Measurements from ENCODE around the gene PARD6A.

The PARD6A gene

GRCh38 chr16:67647681-67648080, 13.1 kb upstream of the PARD6A start:
- Histone ChIP-seq H3K27ac (ENCODE audit: low read depth, low read length) (no peak overlapping the region), H3K4me3 (ENCODE audit: low read depth, low read length) (no peak overlapping the region), H3K9ac (ENCODE audit: low read length) (no peak overlapping the region), H3K27me3 (ENCODE audit: control insufficient read depth, insufficient read depth, low read length) (peaks cover 65% of the 10 kb centered on the region), H3K9me3 (ENCODE audit: control insufficient read depth, insufficient read depth, low read depth, low read length) (no peaks in the 10 kb centered on the region), H3K36me3 (ENCODE audit: control insufficient read depth, insufficient read depth, low read length) (peaks cover 5% of the 10 kb centered on the region; the same call in 1 of the 2 replicates), H3K4me1 (ENCODE audit: control insufficient read depth, insufficient read depth, low read length) (peaks cover 14% of the 10 kb centered on the region)

- Histone ChIP-seq H3K9ac (ENCODE audit: low read length) (no peak overlapping the region), H3K4me1 (ENCODE audit: control insufficient read depth, insufficient read depth, low read length) (peaks cover 14% of the 10 kb centered on the region), H3K9me3 (ENCODE audit: control insufficient read depth, insufficient read depth, low read depth, low read length) (no peaks in the 10 kb centered on the region), H3K27me3 (ENCODE audit: control insufficient read depth, insufficient read depth, low read length) (peaks cover 67% of the 10 kb centered on the region), H3K4me3 (ENCODE audit: low read depth, low read length) (no peak overlapping the region), H3K27ac (ENCODE audit: low read depth, low read length) (no peak overlapping the region), H3K36me3 (ENCODE audit: control insufficient read depth, insufficient read depth, low read length) (peaks cover 5% of the 10 kb centered on the region; the same call in 1 of the 2 replicates)
These were observed 12.5 kb upstream of the PARD6A start for GRCh38 chr16:67648088-67648763.

DNA sequence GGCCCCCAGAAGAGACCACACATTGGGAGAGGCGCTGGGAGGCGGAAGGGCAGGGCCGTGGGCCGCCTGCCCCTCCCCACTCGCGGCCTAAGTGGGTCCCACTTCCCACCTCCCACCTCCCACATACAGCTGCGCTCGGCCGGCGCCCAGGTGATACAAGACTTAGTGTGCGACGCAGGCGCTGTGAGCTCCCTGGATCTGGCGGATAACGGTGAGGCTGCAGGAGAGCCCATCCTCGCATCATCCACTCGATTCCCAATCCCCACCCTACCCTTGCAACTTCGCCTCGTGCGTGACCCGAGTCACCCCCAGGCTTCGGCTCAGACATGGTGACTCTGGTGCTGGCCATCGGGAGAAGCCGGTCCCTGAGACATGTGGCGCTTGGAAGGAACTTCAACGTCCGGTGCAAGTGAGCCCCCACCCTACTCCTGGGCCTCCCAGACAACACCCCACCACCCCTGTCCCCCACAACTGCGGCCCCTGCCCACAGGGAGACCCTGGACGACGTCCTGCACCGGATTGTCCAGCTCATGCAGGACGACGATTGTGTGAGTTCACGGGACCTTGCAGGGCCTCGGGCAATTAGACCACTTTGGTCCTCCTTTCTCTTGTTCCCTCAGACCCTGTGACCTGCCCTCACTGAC, 11.9 kb upstream of the PARD6A start:
- Histone ChIP-seq H3K36me3 (ENCODE audit: control insufficient read depth, insufficient read depth, low read length) (peaks cover 5% of the 10 kb centered on the region; the same call in 1 of the 2 replicates), H3K9me3 (ENCODE audit: control insufficient read depth, insufficient read depth, low read depth, low read length) (no peaks in the 10 kb centered on the region), H3K9ac (ENCODE audit: low read length) (no peak overlapping the region), H3K4me1 (ENCODE audit: control insufficient read depth, insufficient read depth, low read length) (peaks cover 14% of the 10 kb centered on the region), H3K27ac (ENCODE audit: low read depth, low read length) (no peak overlapping the region), H3K27me3 (ENCODE audit: control insufficient read depth, insufficient read depth, low read length) (peaks cover 71% of the 10 kb centered on the region), H3K4me3 (ENCODE audit: low read depth, low read length) (no peak overlapping the region)

- no peak overlapping the region for H3K4me3 ChIP-seq (ENCODE audit: low read depth, low read length)
- H3K9ac ChIP-seq (ENCODE audit: low read length), result no peak overlapping the region
- H3K27ac ChIP-seq (ENCODE audit: low read depth, low read length), result no peak overlapping the region
- H3K4me1 ChIP-seq (ENCODE audit: control insufficient read depth, insufficient read depth, low read length), result peaks cover 11% of the 10 kb centered on the region
- no peaks in the 10 kb centered on the region for H3K9me3 ChIP-seq (ENCODE audit: control insufficient read depth, insufficient read depth, low read depth, low read length)
- H3K27me3 ChIP-seq (ENCODE audit: control insufficient read depth, insufficient read depth, low read length), result peaks cover 72% of the 10 kb centered on the region
- H3K36me3 ChIP-seq (ENCODE audit: control insufficient read depth, insufficient read depth, low read length), result peaks cover 5% of the 10 kb centered on the region; the same call in 1 of the 2 replicates
These were observed 11.2 kb upstream of the PARD6A start for GRCh38 chr16:67649494-67649931.

DNA sequence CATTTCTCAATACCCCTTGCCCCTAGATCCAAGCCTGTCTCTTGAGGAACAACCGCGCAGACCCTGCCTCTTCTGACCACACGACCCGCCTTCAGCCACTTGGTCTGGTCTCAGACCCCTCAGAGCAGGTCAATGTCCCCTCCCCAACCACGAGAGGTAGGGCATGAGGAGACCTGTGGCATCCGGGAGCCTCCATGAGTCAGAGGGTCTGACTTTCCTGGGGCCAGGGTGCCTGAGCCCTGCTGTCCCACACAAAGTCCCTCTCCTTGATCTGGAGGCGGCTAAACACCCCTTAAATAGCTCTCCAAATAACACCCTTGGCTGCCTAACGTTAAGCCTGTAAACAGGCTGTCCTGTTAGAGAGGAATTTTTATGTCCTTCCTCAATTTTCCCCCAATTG, 10.7 kb upstream of the PARD6A start:
- H3K4me3 ChIP-seq (ENCODE audit: low read depth, low read length), result no peak overlapping the region
- H3K27ac ChIP-seq (ENCODE audit: low read depth, low read length), result no peak overlapping the region
- H3K9me3 ChIP-seq (ENCODE audit: control insufficient read depth, insufficient read depth, low read depth, low read length), result no peaks in the 10 kb centered on the region
- peaks cover 10% of the 10 kb centered on the region for H3K4me1 ChIP-seq (ENCODE audit: control insufficient read depth, insufficient read depth, low read length)
- no peak overlapping the region for H3K9ac ChIP-seq (ENCODE audit: low read length)
- peaks cover 72% of the 10 kb centered on the region for H3K27me3 ChIP-seq (ENCODE audit: control insufficient read depth, insufficient read depth, low read length)
- H3K36me3 ChIP-seq (ENCODE audit: control insufficient read depth, insufficient read depth, low read length), result peaks cover 5% of the 10 kb centered on the region; the same call in 1 of the 2 replicates

DNA sequence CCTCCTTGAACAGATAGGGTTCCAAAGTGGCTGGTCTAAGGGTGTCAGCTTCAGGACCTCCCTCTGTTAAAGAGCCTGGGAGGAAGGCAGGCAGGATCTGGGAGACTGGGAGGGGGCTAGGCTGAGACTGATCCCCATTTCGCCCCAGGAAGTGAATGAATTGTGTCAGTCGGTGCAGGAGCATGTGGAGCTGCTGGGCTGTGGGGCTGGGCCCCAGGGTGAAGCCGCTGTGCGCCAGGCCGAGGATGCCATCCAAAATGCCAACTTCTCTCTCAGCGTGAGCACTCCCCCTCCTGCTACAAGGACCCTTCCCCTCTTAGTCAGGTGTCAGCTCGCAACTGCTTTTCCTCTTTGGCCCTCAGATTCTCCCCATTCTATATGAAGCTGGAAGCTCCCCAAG, 9.7 kb upstream of the PARD6A start:
- Histone ChIP-seq H3K27me3 (ENCODE audit: control insufficient read depth, insufficient read depth, low read length) (peaks cover 62% of the 10 kb centered on the region), H3K36me3 (ENCODE audit: control insufficient read depth, insufficient read depth, low read length) (peaks cover 6% of the 10 kb centered on the region; the same call in 1 of the 2 replicates), H3K9ac (ENCODE audit: low read length) (no peak overlapping the region)

GRCh38 chr16:67651847-67652246, 8.9 kb upstream of the PARD6A start:
- H3K9me3 ChIP-seq (ENCODE audit: control insufficient read depth, insufficient read depth, low read depth, low read length), result no peaks in the 10 kb centered on the region
- H3K27ac ChIP-seq (ENCODE audit: low read depth, low read length), result no peak overlapping the region
- peaks cover 3% of the 10 kb centered on the region for H3K4me1 ChIP-seq (ENCODE audit: control insufficient read depth, insufficient read depth, low read length)
- H3K36me3 ChIP-seq (ENCODE audit: control insufficient read depth, insufficient read depth, low read length), result peaks cover 14% of the 10 kb centered on the region; the same call in 1 of the 2 replicates
- no peak overlapping the region for H3K4me3 ChIP-seq (ENCODE audit: low read depth, low read length)
- no peak overlapping the region for H3K9ac ChIP-seq (ENCODE audit: low read length)
- H3K27me3 ChIP-seq (ENCODE audit: control insufficient read depth, insufficient read depth, low read length), result peaks cover 54% of the 10 kb centered on the region

More for the DNA sequence above, 9.7 kb upstream of the PARD6A start:
- no peaks in the 10 kb centered on the region for H3K9me3 ChIP-seq (ENCODE audit: control insufficient read depth, insufficient read depth, low read depth, low read length)
- no peak overlapping the region for H3K4me3 ChIP-seq (ENCODE audit: low read depth, low read length)
- no peak overlapping the region for H3K27ac ChIP-seq (ENCODE audit: low read depth, low read length)
- H3K4me1 ChIP-seq (ENCODE audit: control insufficient read depth, insufficient read depth, low read length), result peaks cover 3% of the 10 kb centered on the region

DNA sequence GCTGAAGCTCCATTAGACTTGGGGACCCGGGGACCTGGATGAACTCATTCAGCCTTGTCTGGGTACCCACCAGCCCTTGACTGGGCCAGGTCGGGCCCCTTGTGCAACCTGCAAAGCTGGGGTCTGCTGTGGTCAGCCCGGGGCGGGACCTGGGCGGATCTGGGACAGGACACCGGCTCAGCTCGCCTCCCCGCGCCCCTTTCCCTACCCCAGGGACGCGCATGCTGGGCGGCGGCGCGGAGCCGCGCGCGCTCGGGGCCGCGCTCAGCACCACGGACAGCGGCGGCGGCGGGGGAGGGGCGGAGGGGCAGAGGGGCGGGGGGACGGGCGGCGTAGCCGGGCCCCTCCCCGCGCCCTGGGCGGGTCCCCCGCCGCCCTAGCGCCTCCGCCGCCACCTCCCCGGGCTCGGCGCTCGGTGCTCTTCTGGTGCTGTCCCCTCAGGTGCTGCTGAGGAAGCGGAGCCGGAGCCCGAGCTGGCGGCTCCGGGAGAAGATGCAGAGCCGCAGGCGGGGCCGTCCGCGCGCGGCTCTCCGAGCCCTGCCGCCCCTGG, 8.1 kb upstream of the PARD6A start:
- no peaks in the 10 kb centered on the region for H3K9me3 ChIP-seq (ENCODE audit: control insufficient read depth, insufficient read depth, low read depth, low read length)
- peaks cover 3% of the 10 kb centered on the region for H3K4me1 ChIP-seq (ENCODE audit: control insufficient read depth, insufficient read depth, low read length)
- H3K4me3 ChIP-seq (ENCODE audit: low read depth, low read length), result peak overlapping the region; percentile 86
- peaks cover 49% of the 10 kb centered on the region for H3K27me3 ChIP-seq (ENCODE audit: control insufficient read depth, insufficient read depth, low read length)
- no peak overlapping the region for H3K27ac ChIP-seq (ENCODE audit: low read depth, low read length)
- peaks cover 21% of the 10 kb centered on the region for H3K36me3 ChIP-seq (ENCODE audit: control insufficient read depth, insufficient read depth, low read length)
- H3K9ac ChIP-seq (ENCODE audit: low read length), result no peak overlapping the region

- peaks cover 3% of the 10 kb centered on the region for H3K4me1 ChIP-seq (ENCODE audit: control insufficient read depth, insufficient read depth, low read length)
- H3K27me3 ChIP-seq (ENCODE audit: control insufficient read depth, insufficient read depth, low read length), result peaks cover 43% of the 10 kb centered on the region
- H3K9ac ChIP-seq (ENCODE audit: low read length), result peak overlapping the region; percentile 51
- peak overlapping the region; percentile 86 for H3K4me3 ChIP-seq (ENCODE audit: low read depth, low read length)
- H3K9me3 ChIP-seq (ENCODE audit: control insufficient read depth, insufficient read depth, low read depth, low read length), result no peaks in the 10 kb centered on the region
- peaks cover 27% of the 10 kb centered on the region for H3K36me3 ChIP-seq (ENCODE audit: control insufficient read depth, insufficient read depth, low read length)
- no peak overlapping the region for H3K27ac ChIP-seq (ENCODE audit: low read depth, low read length)
These were observed 7.5 kb upstream of the PARD6A start for GRCh38 chr16:67653128-67653788.

GRCh38 chr16:67653789-67654402, 6.9 kb upstream of the PARD6A start:
- Histone ChIP-seq H3K9ac (ENCODE audit: low read length) (no peak overlapping the region), H3K9me3 (ENCODE audit: control insufficient read depth, insufficient read depth, low read depth, low read length) (no peaks in the 10 kb centered on the region)

More at GRCh38 chr16:67653789-67654402, 6.9 kb upstream of the PARD6A start:
- no peak overlapping the region for H3K27ac ChIP-seq (ENCODE audit: low read depth, low read length)
- peaks cover 33% of the 10 kb centered on the region for H3K36me3 ChIP-seq (ENCODE audit: control insufficient read depth, insufficient read depth, low read length)
- H3K27me3 ChIP-seq (ENCODE audit: control insufficient read depth, insufficient read depth, low read length), result peaks cover 36% of the 10 kb centered on the region
- H3K4me3 ChIP-seq (ENCODE audit: low read depth, low read length), result peak overlapping the region; percentile 86
- H3K4me1 ChIP-seq (ENCODE audit: control insufficient read depth, insufficient read depth, low read length), result peaks cover 4% of the 10 kb centered on the region
